Activated CD8-positive, alpha-beta memory T cell treated with anti-CD3 and anti-CD28 coated beads, Interleukin-2, amount 10 ng/mL, durations not matched to agents 7 days and 5 days (primary cell): ENCODE measurements around the gene PNLDC1. TPM values are rescaled to one million over a fixed set of nuclear protein-coding genes. Genes with fewer than 3 reads are reported as not detected.
"Not testable (repeated sequence)": the region's sequence is repeated elsewhere in the genome, so short reads cannot be mapped to it uniquely, and the experiment has no call there.

Source experiments
- ATAC-seq: fragments of 150-1000 bp; cut with Tn5 transposase; one replicate; pipeline ENCODE4 v1.10.0; 2021; ENCODE audit warnings: moderate library complexity
- CTCF ChIA-PET: fragments of 350-600 bp; sonication (Branson Sonifier 250); formaldehyde crosslinking; loops from one replicate; lab custom pipeline; 2021; ENCODE audit warnings: antibody characterized with exemption; lab: Charles Lee
- DNase-seq: peaks from one replicate; pipeline ENCODE4 v3.0.0-alpha.2; 2020
- H3K27ac Mint-ChIP-seq: one replicate; pipeline ENCODE4 v1.8.0; 2021; ENCODE audit warnings: mild to moderate bottlenecking, mixed read lengths
- H3K27me3 Mint-ChIP-seq: one replicate; pipeline ENCODE4 v1.8.0; 2021; ENCODE audit warnings: mixed read lengths
- H3K36me3 Mint-ChIP-seq: one replicate; pipeline ENCODE4 v1.8.0; 2021; ENCODE audit warnings: mild to moderate bottlenecking, mixed read lengths
- H3K4me1 Mint-ChIP-seq: one replicate; pipeline ENCODE4 v1.8.0; 2021; ENCODE audit warnings: mixed read lengths
- H3K4me3 Mint-ChIP-seq: one replicate; pipeline ENCODE4 v1.8.0; 2021; ENCODE audit warnings: mild to moderate bottlenecking, moderate library complexity, mixed read lengths
- H3K9me3 Mint-ChIP-seq: one replicate; pipeline ENCODE4 v1.8.0; 2022; ENCODE audit warnings: low read depth, mixed read lengths
- total RNA-seq, 2 experiments: library from RNA; stranded (reverse); gene quantifications; one replicate each; pipeline ENCODE4 v1.2.3, GENCODE V29; 2021

PNLDC1 gene
- total RNA-seq, 2 experiments from 2014 or later = 0.75 to 1.4 TPM

- no peak overlapping the region for H3K4me3 Mint-ChIP-seq
- no peaks in the 10 kb centered on the region for H3K27me3 Mint-ChIP-seq
- H3K4me1 Mint-ChIP-seq = peaks cover 12% of the 10 kb centered on the region
- H3K36me3 Mint-ChIP-seq = no peaks in the 10 kb centered on the region
- no peaks in the 10 kb centered on the region for H3K9me3 Mint-ChIP-seq
- no peak for ATAC-seq
- DNase-seq = no peak
- CTCF ChIA-PET = no interaction called here
- no peak overlapping the region for H3K27ac Mint-ChIP-seq
These were observed 15.3 kb downstream of the PNLDC1 start for GRCh38 chr6:159815410-159815809.

- not testable (repeated sequence) for ATAC-seq, H3K27me3 Mint-ChIP-seq, H3K36me3 Mint-ChIP-seq, DNase-seq, H3K27ac Mint-ChIP-seq, H3K9me3 Mint-ChIP-seq, H3K4me3 Mint-ChIP-seq
- peaks cover 13% of the 10 kb centered on the region for H3K4me1 Mint-ChIP-seq
- CTCF ChIA-PET = interaction anchor here (1.3 kb wide), 1 partner anchor 25 kb away, joined by 3 read pairs; no protein-coding TSS in a partner anchor
These were observed 16.7 kb downstream of the PNLDC1 start for GRCh38 chr6:159816775-159817174.

GRCh38 chr6:159817951-159818739 lies 18.1 kb downstream of the PNLDC1 start:
- Mint-ChIP-seq H3K27ac (no peak overlapping the region), H3K27me3 (no peaks in the 10 kb centered on the region), H3K4me3 (no peak overlapping the region), H3K36me3 (no peaks in the 10 kb centered on the region), H3K9me3 (no peaks in the 10 kb centered on the region), H3K4me1 (peaks cover 13% of the 10 kb centered on the region)
- DNase-seq = no peak
- ATAC-seq = no peak
- CTCF ChIA-PET = no interaction called here

- no peaks in the 10 kb centered on the region for H3K36me3 Mint-ChIP-seq
- no peaks in the 10 kb centered on the region for H3K27me3 Mint-ChIP-seq
- no peak overlapping the region for H3K27ac Mint-ChIP-seq
- peaks cover 13% of the 10 kb centered on the region for H3K4me1 Mint-ChIP-seq
- H3K9me3 Mint-ChIP-seq = no peaks in the 10 kb centered on the region
- no peak for DNase-seq
- no peak for ATAC-seq
- H3K4me3 Mint-ChIP-seq = peak overlapping the region; percentile 54
- CTCF ChIA-PET = interaction anchor here (0.8 to 2.2 kb wide), 2 partner anchors 10 to 28 kb away, joined by 3 to 7 read pairs; no protein-coding TSS in a partner anchor
These were observed 19.0 kb downstream of the PNLDC1 start for GRCh38 chr6:159819098-159819497.

GRCh38 chr6:159819932-159820640 lies 20.0 kb downstream of the PNLDC1 start:
- peaks cover 13% of the 10 kb centered on the region for H3K4me1 Mint-ChIP-seq

GRCh38 chr6:159821122-159821521 lies 21.0 kb downstream of the PNLDC1 start:
- CTCF ChIA-PET = interaction anchor here (2.2 kb wide), 1 partner anchor 30 kb away, joined by 7 read pairs; no protein-coding TSS in a partner anchor
- Mint-ChIP-seq H3K27me3 (no peaks in the 10 kb centered on the region), H3K4me1 (peaks cover 13% of the 10 kb centered on the region), H3K27ac (no peak overlapping the region), H3K36me3 (no peaks in the 10 kb centered on the region), H3K9me3 (no peaks in the 10 kb centered on the region), H3K4me3 (no peak overlapping the region)
- ATAC-seq (no peak), DNase-seq (no peak)

More at GRCh38 chr6:159819932-159820640, 20.0 kb downstream of the PNLDC1 start:
- H3K9me3 Mint-ChIP-seq = no peaks in the 10 kb centered on the region
- peak overlapping the region; percentile 78 for H3K27ac Mint-ChIP-seq
- CTCF ChIA-PET = interaction anchor here (0.8 to 2.2 kb wide), 2 partner anchors 11 to 29 kb away, joined by 3 to 7 read pairs; no protein-coding TSS in a partner anchor
- no peaks in the 10 kb centered on the region for H3K27me3 Mint-ChIP-seq
- ATAC-seq = peak; percentile 76
- peak; percentile 63 for DNase-seq
- H3K4me3 Mint-ChIP-seq = peak overlapping the region; percentile 54
- no peaks in the 10 kb centered on the region for H3K36me3 Mint-ChIP-seq

GRCh38 chr6:159821726-159822125 lies 21.6 kb downstream of the PNLDC1 start:
- Mint-ChIP-seq H3K27me3 (no peaks in the 10 kb centered on the region), H3K36me3 (no peaks in the 10 kb centered on the region), H3K4me1 (peaks cover 13% of the 10 kb centered on the region), H3K27ac (no peak overlapping the region), H3K9me3 (no peaks in the 10 kb centered on the region), H3K4me3 (no peak overlapping the region)
- CTCF ChIA-PET = no interaction called here
- ATAC-seq (no peak), DNase-seq (no peak)

GRCh38 chr6:159823953-159824352 lies 23.9 kb downstream of the PNLDC1 start:
- Mint-ChIP-seq H3K4me1 (peaks cover 13% of the 10 kb centered on the region), H3K36me3 (no peaks in the 10 kb centered on the region), H3K9me3 (no peaks in the 10 kb centered on the region), H3K27me3 (no peaks in the 10 kb centered on the region), H3K27ac (no peak overlapping the region), H3K4me3 (no peak overlapping the region)
- no peak for ATAC-seq
- DNase-seq = no peak
- CTCF ChIA-PET = no interaction called here

- CTCF ChIA-PET, H3K27me3 Mint-ChIP-seq, H3K4me3 Mint-ChIP-seq, H3K36me3 Mint-ChIP-seq, H3K27ac Mint-ChIP-seq, H3K9me3 Mint-ChIP-seq, ATAC-seq, DNase-seq: not testable (repeated sequence)
- H3K4me1 Mint-ChIP-seq = peaks cover 13% of the 10 kb centered on the region
These were observed 24.6 kb downstream of the PNLDC1 start for GRCh38 chr6:159824690-159825089.

GRCh38 chr6:159826004-159826403 lies 25.9 kb downstream of the PNLDC1 start:
- Mint-ChIP-seq H3K27me3 (peaks cover 5% of the 10 kb centered on the region), H3K4me3 (no peak overlapping the region), H3K36me3 (no peaks in the 10 kb centered on the region), H3K9me3 (no peaks in the 10 kb centered on the region), H3K4me1 (peaks cover 7% of the 10 kb centered on the region), H3K27ac (no peak overlapping the region)
- ATAC-seq = no peak
- DNase-seq = no peak
- CTCF ChIA-PET = no interaction called here

GRCh38 chr6:159826968-159827647 lies 27.0 kb downstream of the PNLDC1 start:
- H3K27ac Mint-ChIP-seq = no peak overlapping the region
- H3K9me3 Mint-ChIP-seq = no peaks in the 10 kb centered on the region
- CTCF ChIA-PET = no interaction called here
- no peaks in the 10 kb centered on the region for H3K36me3 Mint-ChIP-seq
- peaks cover 7% of the 10 kb centered on the region for H3K4me1 Mint-ChIP-seq
- ATAC-seq (no peak), DNase-seq (no peak)
- peaks cover 8% of the 10 kb centered on the region for H3K27me3 Mint-ChIP-seq
- no peak overlapping the region for H3K4me3 Mint-ChIP-seq

GRCh38 chr6:159828074-159828473 lies 28.0 kb downstream of the PNLDC1 start:
- CTCF ChIA-PET = no interaction called here
- H3K27ac Mint-ChIP-seq = no peak overlapping the region
- no peak for DNase-seq
- peaks cover 7% of the 10 kb centered on the region for H3K4me1 Mint-ChIP-seq
- H3K9me3 Mint-ChIP-seq = no peaks in the 10 kb centered on the region
- H3K27me3 Mint-ChIP-seq = peaks cover 8% of the 10 kb centered on the region
- ATAC-seq = no peak
- no peak overlapping the region for H3K4me3 Mint-ChIP-seq
- H3K36me3 Mint-ChIP-seq = no peaks in the 10 kb centered on the region

- no peak for ATAC-seq
- DNase-seq = no peak
- CTCF ChIA-PET = interaction anchor here (1.1 kb wide), 1 partner anchor 43 kb away, joined by 3 read pairs; no protein-coding TSS in a partner anchor
- Mint-ChIP-seq H3K9me3 (no peaks in the 10 kb centered on the region), H3K4me3 (no peak overlapping the region), H3K27ac (no peak overlapping the region), H3K27me3 (peaks cover 8% of the 10 kb centered on the region), H3K4me1 (peaks cover 10% of the 10 kb centered on the region), H3K36me3 (no peaks in the 10 kb centered on the region)
These were observed 29.4 kb downstream of the PNLDC1 start for GRCh38 chr6:159829526-159829925.
